NCI-H748 (cell line): ENCODE measurements around the gene COLGALT1.
"Not testable (repeated sequence)": the region's sequence is repeated elsewhere in the genome, so short reads cannot be mapped to it uniquely, and the experiment has no call there.

Experiments
- DNase-seq: peaks from one replicate; lab custom pipeline; 2025; ENCODE audit not compliant: unreplicated experiment; lab: John Stamatoyannopoulos, UW

COLGALT1 gene

DNA sequence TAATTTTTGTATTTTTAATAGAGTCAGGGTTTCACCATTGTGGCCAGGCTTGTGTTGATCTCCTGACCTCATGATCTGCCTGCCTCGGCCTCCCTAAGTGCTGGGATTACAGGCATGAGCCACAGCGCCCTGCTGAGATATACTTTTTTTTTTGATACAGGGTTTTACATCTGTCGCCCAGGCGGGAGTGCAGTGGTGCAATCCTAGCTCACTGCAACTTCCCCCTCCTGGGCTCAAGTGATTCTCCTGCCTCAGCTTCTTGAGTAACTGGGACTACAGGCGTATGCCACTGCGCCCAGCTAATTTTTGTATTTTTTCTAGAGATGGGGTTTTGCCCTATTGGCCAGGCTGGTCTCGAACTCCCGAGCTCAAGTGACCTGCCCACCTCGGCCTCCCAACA is 2.0 kb downstream of the COLGALT1 start:
- no peak for DNase-seq

DNA sequence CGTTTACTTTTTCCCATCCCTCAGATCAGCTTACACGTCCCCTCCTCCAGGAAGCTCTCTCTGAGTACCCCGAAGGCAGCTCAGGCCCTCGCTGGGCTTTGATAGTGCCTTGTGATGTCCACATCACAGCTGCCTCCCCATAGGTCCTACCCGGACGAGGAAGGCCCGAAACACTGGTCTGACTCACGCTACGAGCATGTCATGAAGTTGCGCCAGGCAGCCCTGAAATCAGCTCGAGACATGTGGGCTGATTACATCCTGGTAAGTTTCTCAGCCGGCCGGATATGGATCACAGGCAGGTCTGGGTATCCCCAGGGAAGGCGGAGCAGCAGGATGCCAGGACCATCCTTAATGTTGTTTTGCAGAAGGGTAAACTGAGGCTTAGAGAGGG is 4.8 kb downstream of the COLGALT1 start:
- no peak for DNase-seq

- no peak for DNase-seq
These were observed 6.6 kb downstream of the COLGALT1 start for GRCh38 chr19:17562097-17562496.

DNA sequence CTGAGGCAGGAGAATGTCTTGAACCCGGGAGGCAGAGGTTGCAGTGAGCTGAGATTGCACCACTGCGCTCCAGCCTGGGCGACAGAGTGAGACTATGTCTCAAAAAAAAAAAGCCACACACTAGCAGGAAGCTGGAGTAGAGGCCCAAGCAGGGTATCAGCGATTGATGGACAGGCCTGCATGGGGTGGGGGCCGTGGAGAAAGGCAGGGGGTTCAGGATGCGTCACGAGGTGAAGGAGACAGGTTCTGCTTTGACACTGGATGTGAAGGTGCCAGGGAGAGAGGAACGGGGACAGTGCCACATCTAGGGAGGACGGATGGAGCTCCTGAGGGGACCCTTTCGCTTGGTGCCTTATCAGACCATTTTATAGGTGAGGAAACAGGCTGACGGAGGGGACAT is 7.1 kb downstream of the COLGALT1 start:
- DNase-seq, result no peak

DNA sequence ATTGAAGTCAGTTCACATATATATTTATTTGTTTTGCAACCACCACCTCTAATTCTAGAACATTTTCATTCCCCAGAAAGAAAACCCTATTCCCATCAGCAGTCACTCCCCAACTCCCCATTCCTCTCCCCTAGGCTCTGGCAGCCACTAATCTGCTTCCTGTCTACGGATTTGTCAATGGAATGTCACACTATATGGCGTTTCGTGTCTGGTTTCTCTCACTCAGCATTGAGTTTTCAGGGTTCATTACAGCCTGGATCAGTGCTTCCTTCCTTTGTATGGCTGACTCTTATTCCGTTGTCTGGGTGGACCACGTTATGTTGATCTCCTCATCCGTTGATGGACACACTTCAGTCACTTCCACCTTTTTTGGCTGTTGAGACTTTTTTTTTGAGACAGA is 9.3 kb downstream of the COLGALT1 start:
- no peak for DNase-seq

- no peak for DNase-seq
These were observed 10.2 kb downstream of the COLGALT1 start for GRCh38 chr19:17565611-17566010.

GRCh38 chr19:17567940-17568339 is 12.5 kb downstream of the COLGALT1 start:
- no peak for DNase-seq

GRCh38 chr19:17570291-17570690 is 14.8 kb downstream of the COLGALT1 start:
- DNase-seq, result not testable (repeated sequence)

DNA sequence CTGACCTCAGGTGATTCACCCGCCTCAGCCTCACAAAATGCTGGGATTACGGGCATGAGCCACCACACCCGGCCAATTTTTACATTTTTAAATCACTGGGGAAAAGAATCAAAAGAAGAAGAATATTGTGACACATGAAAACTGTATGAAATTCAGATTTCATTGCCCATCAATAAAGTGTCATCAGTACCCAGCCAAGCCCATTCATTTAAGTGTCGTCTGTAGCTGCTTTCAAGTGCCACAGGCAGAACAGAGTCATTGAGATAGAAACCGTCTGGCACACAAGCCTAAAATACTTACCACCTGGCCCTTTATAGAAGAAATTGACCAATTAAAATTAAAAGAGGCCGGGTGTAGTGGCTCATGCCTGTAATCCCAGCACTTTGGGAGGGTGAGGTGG is 15.3 kb downstream of the COLGALT1 start:
- no peak for DNase-seq

- DNase-seq, result no peak
These were observed 17.2 kb downstream of the COLGALT1 start for GRCh38 chr19:17572638-17573037.

GRCh38 chr19:17575871-17576757 is 20.7 kb downstream of the COLGALT1 start:
- DNase-seq, result no peak

GRCh38 chr19:17576758-17577456 is 21.5 kb downstream of the COLGALT1 start:
- no peak for DNase-seq

- DNase-seq, result no peak
These were observed 22.1 kb downstream of the COLGALT1 start for GRCh38 chr19:17577457-17578097.

GRCh38 chr19:17579661-17580244 is 24.3 kb downstream of the COLGALT1 start:
- peak; percentile 60 for DNase-seq

GRCh38 chr19:17580470-17581144 is 25.2 kb downstream of the COLGALT1 start:
- DNase-seq, result no peak

DNA sequence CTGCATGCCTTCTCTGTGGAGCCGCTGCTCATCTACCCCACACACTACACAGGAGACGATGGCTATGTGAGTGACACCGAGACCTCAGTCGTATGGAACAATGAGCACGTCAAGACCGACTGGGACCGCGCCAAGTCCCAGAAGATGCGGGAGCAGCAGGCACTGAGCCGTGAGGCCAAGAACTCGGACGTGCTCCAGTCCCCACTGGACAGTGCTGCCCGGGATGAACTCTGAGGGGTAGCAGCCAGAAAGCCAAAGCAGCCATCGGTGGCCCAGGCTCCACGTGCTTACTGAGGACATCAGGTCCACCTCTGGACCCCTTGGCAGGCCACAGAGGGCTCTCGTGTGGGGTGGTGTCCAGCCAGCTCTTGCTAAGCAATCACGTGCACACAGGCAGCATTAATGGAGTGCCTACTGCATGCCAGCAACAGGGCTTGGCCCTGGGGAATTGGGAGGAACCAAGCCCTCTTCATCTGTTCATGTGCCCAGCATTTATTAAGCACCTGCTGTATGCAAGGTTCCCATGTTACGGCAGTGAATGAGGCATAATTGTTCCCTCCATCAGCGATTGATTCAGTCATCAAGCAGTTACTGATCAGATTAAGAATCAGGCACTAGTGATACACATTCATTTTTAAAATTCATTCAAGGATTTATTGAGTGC is 25.9 kb downstream of the COLGALT1 start:
- no peak for DNase-seq

GRCh38 chr19:17582613-17583012 is 27.2 kb downstream of the COLGALT1 start:
- no peak for DNase-seq

GRCh38 chr19:17584132-17584531 is 28.7 kb downstream of the COLGALT1 start:
- no peak for DNase-seq

DNA sequence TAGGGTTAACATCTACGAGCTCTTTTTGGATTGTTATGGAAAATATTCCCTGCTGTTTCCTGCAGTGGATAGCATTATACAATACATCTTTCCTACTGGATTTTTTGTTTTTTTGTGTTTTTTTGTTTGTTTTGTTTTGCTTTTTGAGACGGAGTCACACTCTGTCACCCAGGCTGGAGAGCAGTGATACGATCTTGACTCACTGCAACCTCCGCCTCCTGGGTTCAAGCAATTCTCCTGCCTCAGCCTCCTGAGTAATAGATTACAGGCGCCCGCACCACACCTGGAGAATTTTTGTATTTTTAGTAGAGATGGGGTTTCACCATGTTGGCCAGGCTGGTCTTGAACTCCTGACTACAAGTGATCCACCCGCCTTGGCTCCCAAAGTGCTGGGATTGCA is 29.9 kb downstream of the COLGALT1 start:
- not testable (repeated sequence) for DNase-seq

GRCh38 chr19:17590866-17591265 is 35.4 kb downstream of the COLGALT1 start:
- no peak for DNase-seq
